Measurements from ENCODE around the gene PIK3AP1. TPM values are rescaled to one million over a fixed set of nuclear protein-coding genes. Genes with fewer than 3 reads are reported as not detected.
A peak's percentile ranks its signal among the peaks of the same experiment; 100 is the strongest.

Gene PIK3AP1
- total RNA-seq, 1 donor = not detected

- TF ChIP-seq, protein P1, sequence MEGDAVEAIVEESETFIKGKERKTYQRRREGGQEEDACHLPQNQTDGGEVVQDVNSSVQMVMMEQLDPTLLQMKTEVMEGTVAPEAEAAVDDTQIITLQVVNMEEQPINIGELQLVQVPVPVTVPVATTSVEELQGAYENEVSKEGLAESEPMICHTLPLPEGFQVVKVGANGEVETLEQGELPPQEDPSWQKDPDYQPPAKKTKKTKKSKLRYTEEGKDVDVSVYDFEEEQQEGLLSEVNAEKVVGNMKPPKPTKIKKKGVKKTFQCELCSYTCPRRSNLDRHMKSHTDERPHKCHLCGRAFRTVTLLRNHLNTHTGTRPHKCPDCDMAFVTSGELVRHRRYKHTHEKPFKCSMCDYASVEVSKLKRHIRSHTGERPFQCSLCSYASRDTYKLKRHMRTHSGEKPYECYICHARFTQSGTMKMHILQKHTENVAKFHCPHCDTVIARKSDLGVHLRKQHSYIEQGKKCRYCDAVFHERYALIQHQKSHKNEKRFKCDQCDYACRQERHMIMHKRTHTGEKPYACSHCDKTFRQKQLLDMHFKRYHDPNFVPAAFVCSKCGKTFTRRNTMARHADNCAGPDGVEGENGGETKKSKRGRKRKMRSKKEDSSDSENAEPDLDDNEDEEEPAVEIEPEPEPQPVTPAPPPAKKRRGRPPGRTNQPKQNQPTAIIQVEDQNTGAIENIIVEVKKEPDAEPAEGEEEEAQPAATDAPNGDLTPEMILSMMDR (IDR thresholded peaks at IDR 0.05; ENCODE audit: insufficient read depth, low read length) = no peak
- no peak for DNase-seq (ENCODE audit: low read depth)
- H3K4me3 ChIP-seq (ENCODE audit: low read depth, low read length) = no peak overlapping the region
Observed at GRCh38 chr10:96568402-96568801, 151.9 kb downstream of the PIK3AP1 start.

DNA sequence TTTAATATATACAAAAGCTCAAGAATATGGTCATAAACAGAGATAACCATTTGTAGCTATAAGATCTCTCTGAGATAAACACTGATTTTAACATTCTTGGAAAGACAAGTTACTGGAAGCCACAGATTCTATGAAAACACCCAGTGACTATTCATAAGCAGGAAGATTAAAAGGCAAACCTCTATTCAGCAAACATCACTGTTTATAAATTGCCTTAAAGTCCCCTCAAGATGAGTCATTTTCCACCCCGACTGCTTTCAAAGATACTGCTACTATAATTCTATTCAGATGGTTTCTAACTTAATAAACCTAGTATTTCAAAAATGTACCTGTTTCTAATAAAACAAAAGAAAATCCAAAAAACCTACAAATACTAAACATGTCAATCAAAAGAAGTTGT, 154.5 kb downstream of the PIK3AP1 start:
- TF ChIP-seq, protein P1 (IDR thresholded peaks at IDR 0.05; ENCODE audit: insufficient read depth, low read length) = no peak
- H3K4me3 ChIP-seq (ENCODE audit: low read depth, low read length) = no peak overlapping the region

DNA sequence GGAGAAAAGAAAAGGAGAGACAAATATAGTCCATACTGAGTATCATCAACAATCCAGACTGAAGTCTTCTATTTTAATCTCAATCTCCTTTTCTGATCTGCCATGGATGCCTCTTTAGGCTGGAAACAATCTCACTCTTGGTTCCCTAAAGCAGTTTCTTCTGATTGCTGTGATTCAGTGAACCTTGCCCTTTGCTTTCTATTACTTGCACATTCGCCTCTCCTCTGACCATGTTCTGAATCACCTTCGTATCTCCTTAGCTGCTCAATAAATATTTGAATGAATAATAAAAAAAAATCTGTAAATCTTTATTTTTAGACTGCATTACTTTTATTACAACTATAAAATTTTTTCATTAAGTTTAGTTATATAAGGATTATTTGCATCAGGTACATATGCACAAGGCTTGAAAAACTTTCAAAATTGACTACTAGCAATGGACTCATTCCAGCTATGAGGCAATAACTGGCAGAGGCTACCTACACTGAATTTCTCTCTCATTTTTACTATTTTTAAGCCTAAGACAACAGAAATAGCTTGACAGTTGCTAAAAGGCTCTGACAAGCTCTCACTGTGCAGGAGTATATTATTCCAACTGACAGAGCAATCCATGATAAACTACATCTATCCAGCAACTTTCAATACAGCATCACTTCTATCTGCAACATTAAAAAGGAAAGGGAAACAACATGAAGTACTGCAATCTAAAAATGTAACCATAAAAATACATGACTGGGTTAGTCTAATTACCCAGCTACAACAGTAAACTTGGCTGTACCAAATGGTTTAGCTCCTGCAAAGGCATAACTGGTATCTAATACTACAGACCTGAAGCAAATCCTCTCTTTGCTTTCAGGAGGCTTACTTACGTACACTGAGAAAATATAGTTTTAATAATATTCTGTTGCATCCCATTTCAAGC, 159.1 kb downstream of the PIK3AP1 start:
- DNase-seq (ENCODE audit: low read depth) = peak; percentile 55
- TF ChIP-seq, protein P1 (IDR thresholded peaks at IDR 0.05; ENCODE audit: insufficient read depth, low read length) = no peak
- no peak overlapping the region for H3K4me3 ChIP-seq (ENCODE audit: low read depth, low read length)

More for the DNA sequence above, 154.5 kb downstream of the PIK3AP1 start:
- DNase-seq (ENCODE audit: low read depth) = peak; percentile 58

DNA sequence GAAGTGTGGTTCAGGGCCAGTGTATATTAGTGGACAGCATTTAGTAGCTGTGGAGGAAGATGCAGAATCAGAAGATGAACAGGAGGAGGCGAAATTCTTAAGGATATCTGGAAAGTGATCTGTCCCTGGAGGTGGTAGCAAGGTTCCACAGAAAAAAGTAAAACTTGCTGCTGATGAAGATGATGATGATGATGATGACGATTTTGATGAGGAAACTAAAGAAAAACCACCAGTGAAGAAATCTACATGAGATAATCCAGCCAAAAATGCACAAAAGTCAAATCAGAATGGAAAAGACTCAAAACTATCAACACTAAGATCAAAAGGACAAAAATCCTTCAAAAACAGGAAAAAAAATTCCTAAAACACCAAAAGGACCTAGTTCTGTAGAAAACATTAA, 159.8 kb downstream of the PIK3AP1 start:
- no peak for DNase-seq (ENCODE audit: low read depth)
- H3K4me3 ChIP-seq (ENCODE audit: low read depth, low read length) = no peak overlapping the region
- TF ChIP-seq, protein P1 (IDR thresholded peaks at IDR 0.05; ENCODE audit: insufficient read depth, low read length) = no peak

- peak; percentile 11 for DNase-seq (ENCODE audit: low read depth)
- TF ChIP-seq, protein P1 (IDR thresholded peaks at IDR 0.05; ENCODE audit: insufficient read depth, low read length) = peak; percentile 34
- H3K4me3 ChIP-seq (ENCODE audit: low read depth, low read length) = no peak overlapping the region
Observed at GRCh38 chr10:96556003-96556402, 164.3 kb downstream of the PIK3AP1 start.

- H3K4me3 ChIP-seq (ENCODE audit: low read depth, low read length) = no peak overlapping the region
- no peak for DNase-seq (ENCODE audit: low read depth)
- TF ChIP-seq, protein P1 (IDR thresholded peaks at IDR 0.05; ENCODE audit: insufficient read depth, low read length) = no peak
Observed at GRCh38 chr10:96555330-96555729, 165.0 kb downstream of the PIK3AP1 start.

All from fibroblast of the aortic adventitia (primary cell).